DND-41 (cell line): ENCODE data around the gene MANSC1.

Source experiments
- ATAC-seq: fragments of 200-7000 bp; cut with Tn5 transposase; 3 replicates; pipeline ENCODE4 v1.9.1; 2021; ENCODE audit warnings: low read depth; ENCODE audit not compliant: insufficient read depth
- DNase-seq: peaks from one replicate; pipeline ENCODE4 v3.0.0-alpha.2; 2020
- H2AFZ ChIP-seq: 2 replicates; pipeline ENCODE4 v1.6.0; 2012; ENCODE audit warnings: low read depth, low read length
- H3K27ac ChIP-seq: 2 replicates; pipeline ENCODE4 v1.5.1; 2012; ENCODE audit warnings: low read length, inconsistent platforms
- H3K27me3 ChIP-seq: fragments of 200-600 bp; sonication (generic); 2 replicates; pipeline ENCODE4 v1.6.0; 2012; ENCODE audit warnings: low read length, mild to moderate bottlenecking, inconsistent platforms; ENCODE audit not compliant: insufficient read depth, poor library complexity
- H3K36me3 ChIP-seq: 2 replicates; pipeline ENCODE4 v1.5.1; 2012; ENCODE audit warnings: low read length, inconsistent platforms; ENCODE audit not compliant: insufficient read depth
- H3K4me1 ChIP-seq: 2 replicates; pipeline ENCODE4 v1.5.1; 2012; ENCODE audit warnings: mild to moderate bottlenecking, low read length; ENCODE audit not compliant: insufficient read depth
- H3K4me2 ChIP-seq: 2 replicates; pipeline ENCODE4 v1.6.0; 2012; ENCODE audit warnings: mild to moderate bottlenecking, moderate library complexity, low read length, inconsistent platforms; ENCODE audit not compliant: insufficient read depth
- H3K4me3 ChIP-seq, 2 experiments: fragments of 200-600 bp in 1 of 2; shearing (Covaris generic) in 1 of 2; 2 replicates each; pipeline ENCODE4 v1.5.1; 2012 to 2016; ENCODE audit warnings: inconsistent platforms in 2 of 2, low read length in 2 of 2, mild to moderate bottlenecking in 2 of 2, low read depth in 1 of 2, moderate library complexity in 1 of 2
- H3K79me2 ChIP-seq: 2 replicates; pipeline ENCODE4 v1.6.0; 2012; ENCODE audit warnings: low read length, inconsistent platforms; ENCODE audit not compliant: insufficient read depth
- H3K9ac ChIP-seq: 2 replicates; pipeline ENCODE4 v1.6.0; 2012; ENCODE audit warnings: low read depth, mild to moderate bottlenecking, inconsistent platforms, low read length, moderate library complexity
- H3K9me3 ChIP-seq: 2 replicates; pipeline ENCODE4 v1.5.1; 2012; ENCODE audit warnings: low read length, moderate library complexity, mild to moderate bottlenecking, inconsistent platforms; ENCODE audit not compliant: insufficient read depth, severe bottlenecking
- H4K20me1 ChIP-seq: 2 replicates; pipeline ENCODE4 v1.6.0; 2012; ENCODE audit warnings: low read length; ENCODE audit not compliant: insufficient read depth
- CTCF ChIP-seq: IDR thresholded peaks from 2 replicates; pipeline ENCODE4 v1.5.1; 2012; ENCODE audit warnings: borderline replicate concordance, low read length, moderate library complexity, mild to moderate bottlenecking; ENCODE audit not compliant: poor library complexity, severe bottlenecking; ENCODE audit errors: extremely low read depth
- EZH2 ChIP-seq: IDR thresholded peaks from 3 replicates; pipeline ENCODE4 v1.6.1; 2012; ENCODE audit warnings: borderline replicate concordance, low read depth, mild to moderate bottlenecking, moderate library complexity, low read length, inconsistent platforms; ENCODE audit not compliant: severe bottlenecking

MANSC1 gene

DNA sequence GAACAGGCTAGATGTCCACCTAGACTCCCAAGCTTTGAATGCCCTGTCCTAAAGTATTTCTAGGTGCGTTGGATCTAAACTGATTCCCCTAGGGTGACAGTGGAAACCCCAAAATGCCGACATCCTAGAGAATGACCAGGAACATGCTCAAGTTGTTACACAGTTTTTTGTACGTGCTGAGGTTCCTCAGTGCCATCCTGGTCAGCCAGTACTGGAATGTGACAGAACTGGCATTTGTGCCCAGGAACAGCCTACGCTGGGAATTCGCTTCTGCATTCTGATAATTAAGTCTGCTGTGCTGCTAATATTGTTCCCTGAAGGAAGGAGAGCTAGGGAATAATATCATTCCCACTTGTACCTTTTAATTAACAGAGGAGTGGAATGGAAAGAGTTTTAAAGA lies 47.1 kb upstream of the MANSC1 start:
- Histone ChIP-seq H3K9me3 (no peaks in the 10 kb centered on the region), H3K4me3 (no peak overlapping the region), H4K20me1 (no peaks in the 10 kb centered on the region), H3K27ac (no peak overlapping the region), H2AFZ (no peak overlapping the region), H3K36me3 (no peaks in the 10 kb centered on the region), H3K79me2 (no peaks in the 10 kb centered on the region), H3K9ac (no peak overlapping the region), H3K4me2 (no peak overlapping the region), H3K27me3 (no peaks in the 10 kb centered on the region), H3K4me1 (no peaks in the 10 kb centered on the region)
- ATAC-seq: no peak
- TF ChIP-seq EZH2: no peak
- no peak for TF ChIP-seq CTCF
- no peak for DNase-seq

DNA sequence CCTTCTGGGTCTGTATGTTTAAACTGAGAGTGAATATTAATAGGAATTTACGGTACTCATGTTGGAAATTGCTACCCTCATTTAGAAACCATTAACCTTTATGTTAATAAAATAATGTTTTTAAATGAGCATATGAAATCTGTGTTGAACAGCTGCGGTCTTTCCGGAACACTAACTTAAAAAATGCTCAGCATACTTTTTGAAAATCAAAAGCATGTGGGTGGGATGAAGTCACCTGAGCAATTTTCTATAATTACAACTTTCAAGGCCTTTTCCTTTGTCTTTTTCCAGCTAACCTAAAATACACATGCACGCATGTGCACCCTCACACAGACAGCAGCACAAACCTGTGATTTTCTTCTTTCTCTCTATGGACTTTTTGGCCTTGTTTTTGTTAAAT lies 46.7 kb upstream of the MANSC1 start:
- no peak for ATAC-seq
- H3K4me2 ChIP-seq: no peak overlapping the region
- no peaks in the 10 kb centered on the region for H3K9me3 ChIP-seq
- DNase-seq: no peak
- no peaks in the 10 kb centered on the region for H3K4me1 ChIP-seq
- H3K4me3 ChIP-seq: no peak overlapping the region
- no peaks in the 10 kb centered on the region for H3K36me3 ChIP-seq
- TF ChIP-seq EZH2: no peak
- TF ChIP-seq CTCF: no peak
- H3K27ac ChIP-seq: no peak overlapping the region
- no peak overlapping the region for H2AFZ ChIP-seq
- no peaks in the 10 kb centered on the region for H3K79me2 ChIP-seq
- H3K9ac ChIP-seq: no peak overlapping the region
- no peaks in the 10 kb centered on the region for H3K27me3 ChIP-seq
- no peaks in the 10 kb centered on the region for H4K20me1 ChIP-seq

- no peaks in the 10 kb centered on the region for H3K36me3 ChIP-seq
- H3K9ac ChIP-seq: no peak overlapping the region
- H3K27ac ChIP-seq: no peak overlapping the region
- TF ChIP-seq EZH2 (no peak), CTCF (no peak)
- no peaks in the 10 kb centered on the region for H3K27me3 ChIP-seq
- H3K79me2 ChIP-seq: no peaks in the 10 kb centered on the region
- no peaks in the 10 kb centered on the region for H3K4me1 ChIP-seq
- H3K4me3 ChIP-seq: no peak overlapping the region
- no peaks in the 10 kb centered on the region for H3K9me3 ChIP-seq
- DNase-seq (no peak), ATAC-seq (no peak)
- H2AFZ ChIP-seq: no peak overlapping the region
- H4K20me1 ChIP-seq: no peaks in the 10 kb centered on the region
- H3K4me2 ChIP-seq: no peak overlapping the region
These were observed 43.1 kb upstream of the MANSC1 start for GRCh38 chr12:12393171-12393570.

DNA sequence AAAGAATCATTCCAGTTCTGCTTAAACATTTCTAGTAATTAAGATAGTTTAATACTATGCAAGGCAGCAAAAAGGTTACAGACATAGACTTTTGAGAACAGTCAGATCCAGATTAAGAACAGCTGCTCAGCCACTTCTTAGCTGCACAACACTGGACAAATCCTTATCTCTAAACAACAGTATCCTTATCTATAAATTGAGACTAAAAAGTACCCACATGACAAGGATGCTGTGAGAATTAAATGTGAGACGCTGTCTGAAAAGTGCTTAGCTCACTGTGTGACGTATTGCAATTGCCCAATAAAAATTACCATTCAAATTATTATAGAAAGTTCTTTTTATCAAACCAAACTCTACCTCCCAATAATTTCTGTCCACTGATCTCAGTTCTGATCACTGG lies 42.4 kb upstream of the MANSC1 start:
- ATAC-seq: no peak
- Histone ChIP-seq H3K79me2 (no peaks in the 10 kb centered on the region), H4K20me1 (no peaks in the 10 kb centered on the region), H3K4me2 (no peak overlapping the region), H3K27me3 (no peaks in the 10 kb centered on the region), H3K27ac (no peak overlapping the region), H2AFZ (no peak overlapping the region), H3K4me3 (no peak overlapping the region), H3K36me3 (no peaks in the 10 kb centered on the region), H3K9ac (no peak overlapping the region), H3K4me1 (no peaks in the 10 kb centered on the region), H3K9me3 (no peaks in the 10 kb centered on the region)
- no peak for DNase-seq
- TF ChIP-seq CTCF (no peak), EZH2 (no peak)
